Ishikawa (cell line): ENCODE data around the gene MYLK.

ENCODE experiments used
- CEBPB ChIP-seq: IDR thresholded peaks from 2 replicates; pipeline ENCODE4 v1.6.1; 2012
- CREB1 ChIP-seq: IDR thresholded peaks from 2 replicates; pipeline ENCODE4 v1.6.1; 2012; ENCODE audit warnings: low read depth
- EP300 ChIP-seq: IDR thresholded peaks from 2 replicates; pipeline ENCODE4 v1.6.1; 2012; ENCODE audit warnings: borderline replicate concordance
- MAX ChIP-seq: IDR thresholded peaks from 2 replicates; pipeline ENCODE4 v1.6.1; 2012
- NFIC ChIP-seq: IDR thresholded peaks from 2 replicates; pipeline ENCODE4 v1.6.1; 2012
- REST ChIP-seq: IDR thresholded peaks from 2 replicates; pipeline ENCODE4 v1.6.1; 2012; ENCODE audit warnings: low read depth, mild to moderate bottlenecking
- TAF1 ChIP-seq: IDR thresholded peaks from 2 replicates; pipeline ENCODE4 v1.6.1; 2012; ENCODE audit warnings: low read depth, mild to moderate bottlenecking
- TCF12 ChIP-seq: IDR thresholded peaks from 2 replicates; pipeline ENCODE4 v1.6.1; 2012; ENCODE audit warnings: low read depth
- USF1 ChIP-seq: IDR thresholded peaks from 2 replicates; pipeline ENCODE4 v1.6.1; 2012
- YY1 ChIP-seq: IDR thresholded peaks from 2 replicates; pipeline ENCODE4 v1.6.1; 2012; ENCODE audit warnings: low read depth

GRCh38 chr3:123664753-123665152 is 219.4 kb downstream of the MYLK start:
- no peak for TF ChIP-seq YY1
- no peak for TF ChIP-seq REST
- TF ChIP-seq CEBPB, result no peak
- TF ChIP-seq MAX, result no peak
- TF ChIP-seq USF1, result no peak
- TF ChIP-seq CREB1, result no peak
- no peak for TF ChIP-seq EP300
- TF ChIP-seq TAF1, result no peak
- TF ChIP-seq TCF12, result no peak
- TF ChIP-seq NFIC, result no peak
